ENCODE measurements around the gene PLEKHG4B.

Gene PLEKHG4B

GRCh38 chr5:129148-129547 lies 37.2 kb downstream of the PLEKHG4B start:
- DNase-seq (ENCODE audit: low read depth), result no peak

GRCh38 chr5:129820-130219 lies 37.9 kb downstream of the PLEKHG4B start:
- no peak for DNase-seq (ENCODE audit: low read depth)

- no peak for DNase-seq (ENCODE audit: low read depth)
These were observed 38.7 kb downstream of the PLEKHG4B start for GRCh38 chr5:130601-131131.

- no peak for DNase-seq (ENCODE audit: low read depth)
These were observed 44.9 kb downstream of the PLEKHG4B start for GRCh38 chr5:136901-137300.

GRCh38 chr5:137741-138140 lies 45.8 kb downstream of the PLEKHG4B start:
- no peak for DNase-seq (ENCODE audit: low read depth)

- DNase-seq (ENCODE audit: low read depth), result no peak
These were observed 47.0 kb downstream of the PLEKHG4B start for GRCh38 chr5:138936-139335.

- no peak for DNase-seq (ENCODE audit: low read depth)
These were observed 47.8 kb downstream of the PLEKHG4B start for GRCh38 chr5:139579-140442.

- DNase-seq (ENCODE audit: low read depth), result no peak
These were observed 48.5 kb downstream of the PLEKHG4B start for GRCh38 chr5:140443-140829.

- DNase-seq (ENCODE audit: low read depth), result no peak
These were observed 49.2 kb downstream of the PLEKHG4B start for GRCh38 chr5:141211-141610.

- DNase-seq (ENCODE audit: low read depth), result no peak
These were observed 49.8 kb downstream of the PLEKHG4B start for GRCh38 chr5:141761-142160.

GRCh38 chr5:142246-142810 lies 50.4 kb downstream of the PLEKHG4B start:
- DNase-seq (ENCODE audit: low read depth), result no peak

GRCh38 chr5:143041-143440 lies 51.1 kb downstream of the PLEKHG4B start:
- DNase-seq (ENCODE audit: low read depth), result no peak

GRCh38 chr5:144941-145340 lies 53.0 kb downstream of the PLEKHG4B start:
- DNase-seq (ENCODE audit: low read depth), result no peak

- no peak for DNase-seq (ENCODE audit: low read depth)
These were observed 53.8 kb downstream of the PLEKHG4B start for GRCh38 chr5:145585-146323.

GRCh38 chr5:147751-148150 lies 55.8 kb downstream of the PLEKHG4B start:
- no peak for DNase-seq (ENCODE audit: low read depth)

GRCh38 chr5:149745-150485 lies 57.9 kb downstream of the PLEKHG4B start:
- DNase-seq (ENCODE audit: low read depth), result no peak

GRCh38 chr5:150746-151145 lies 58.8 kb downstream of the PLEKHG4B start:
- no peak for DNase-seq (ENCODE audit: low read depth)

- no peak for DNase-seq (ENCODE audit: low read depth)
These were observed 60.1 kb downstream of the PLEKHG4B start for GRCh38 chr5:152077-152476.

GRCh38 chr5:153256-153655 lies 61.3 kb downstream of the PLEKHG4B start:
- DNase-seq (ENCODE audit: low read depth), result no peak

- no peak for DNase-seq (ENCODE audit: low read depth)
These were observed 62.3 kb downstream of the PLEKHG4B start for GRCh38 chr5:154236-154635.

GRCh38 chr5:154826-155225 lies 62.9 kb downstream of the PLEKHG4B start:
- no peak for DNase-seq (ENCODE audit: low read depth)
